Stimulated activated CD8-positive, alpha-beta memory T cell treated with anti-CD3 and anti-CD28 coated beads, Interleukin-4, amount 100 ng/mL, for 4 hours (primary cell): ENCODE measurements around the gene LRRC4C.

Experiments used
- DNase-seq, 2 donors: peaks; one replicate each; pipeline ENCODE4 v3.0.0-alpha.2; 2020; ENCODE audit warnings: low read depth in 2 of 2, low spot score in 1 of 2

LRRC4C gene

GRCh38 chr11:40295466-40295865, 1164.0 kb downstream of the LRRC4C start:
- DNase-seq, result no peak

DNA sequence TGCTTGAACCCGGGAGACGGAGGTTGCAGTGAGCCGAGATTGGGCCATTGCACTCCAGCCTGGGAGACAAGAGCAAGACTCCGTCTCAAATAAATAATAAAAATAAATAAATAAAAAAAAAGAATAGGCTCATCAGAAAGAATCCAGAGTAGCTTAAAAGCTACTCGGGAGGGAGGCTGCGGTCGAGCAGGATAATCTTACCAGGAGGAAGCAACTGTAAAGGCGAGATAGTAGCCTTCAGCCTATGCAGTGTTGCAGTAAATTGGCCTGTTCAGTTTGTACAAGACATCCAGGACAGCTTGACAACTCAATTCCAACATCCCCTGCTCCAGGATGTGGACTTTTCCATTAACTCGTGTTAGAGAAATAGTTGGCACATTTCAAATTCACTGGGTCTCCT, 1164.7 kb downstream of the LRRC4C start:
- no peak for DNase-seq

GRCh38 chr11:40294349-40294735, 1165.1 kb downstream of the LRRC4C start:
- DNase-seq, result no peak

GRCh38 chr11:40293655-40294348, 1165.7 kb downstream of the LRRC4C start:
- no peak for DNase-seq

GRCh38 chr11:40292721-40293508, 1166.5 kb downstream of the LRRC4C start:
- no peak for DNase-seq

DNA sequence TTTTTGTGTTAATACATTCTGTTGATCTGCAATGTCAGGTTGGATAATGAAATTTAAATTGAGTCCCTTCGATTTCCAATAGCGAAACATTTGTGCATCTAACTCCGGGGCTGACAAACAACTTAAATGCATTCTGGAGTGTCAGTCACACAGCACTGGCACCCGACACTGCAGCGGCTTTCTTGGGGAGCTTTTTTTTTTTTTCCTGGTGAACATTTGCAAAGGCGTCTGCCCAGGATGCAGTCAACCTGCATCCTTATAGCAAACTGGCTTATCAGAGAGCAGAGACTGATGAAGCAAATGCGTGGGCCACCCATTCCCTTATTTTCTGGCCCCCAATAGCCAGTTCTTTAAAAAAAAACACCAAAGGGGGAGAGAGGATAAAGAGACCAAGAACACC, 1167.7 kb downstream of the LRRC4C start:
- no peak for DNase-seq

DNA sequence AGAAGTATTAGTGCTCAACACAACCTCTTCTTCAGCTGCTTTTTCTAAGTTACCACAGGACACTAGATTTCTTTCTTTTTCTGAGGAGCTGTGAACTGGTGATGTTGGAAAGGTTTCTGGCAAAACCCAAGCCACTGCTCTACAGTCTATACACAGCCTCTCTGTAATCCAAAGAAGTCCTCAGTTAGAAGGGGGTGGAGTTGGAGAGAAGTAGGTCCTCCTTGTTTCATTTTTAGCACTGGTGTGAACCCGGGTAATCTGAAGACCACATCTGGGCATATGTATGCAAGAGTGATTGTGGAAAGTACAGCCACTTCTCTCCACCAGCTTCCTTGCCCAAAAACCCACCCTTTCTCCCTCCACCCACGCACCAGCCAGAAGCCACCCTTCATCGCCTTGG, 1168.1 kb downstream of the LRRC4C start:
- no peak for DNase-seq

DNA sequence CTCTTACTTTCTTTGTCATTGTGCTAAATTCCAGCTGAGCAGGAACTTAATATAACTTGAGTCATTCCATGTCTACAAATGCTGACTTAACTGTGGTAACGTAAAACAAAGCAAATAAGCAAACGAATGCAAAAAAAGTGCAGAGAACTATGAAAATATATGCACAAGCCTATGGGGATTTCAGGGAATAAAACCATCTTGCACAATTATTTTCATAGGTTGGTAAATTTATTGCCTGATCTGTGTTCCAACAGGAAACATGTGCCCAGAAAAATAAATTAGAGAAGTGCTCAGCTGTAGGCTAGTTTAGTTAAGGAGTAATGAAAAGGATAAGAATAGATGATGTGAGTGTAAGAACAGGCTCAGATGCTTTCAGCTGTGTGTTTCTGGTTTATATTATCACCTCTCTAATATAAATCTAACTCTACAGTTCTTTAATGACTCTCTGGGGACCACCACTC, 1169.3 kb downstream of the LRRC4C start:
- no peak for DNase-seq

- DNase-seq, result no peak
These were observed 1170.1 kb downstream of the LRRC4C start for GRCh38 chr11:40289370-40289769.

DNA sequence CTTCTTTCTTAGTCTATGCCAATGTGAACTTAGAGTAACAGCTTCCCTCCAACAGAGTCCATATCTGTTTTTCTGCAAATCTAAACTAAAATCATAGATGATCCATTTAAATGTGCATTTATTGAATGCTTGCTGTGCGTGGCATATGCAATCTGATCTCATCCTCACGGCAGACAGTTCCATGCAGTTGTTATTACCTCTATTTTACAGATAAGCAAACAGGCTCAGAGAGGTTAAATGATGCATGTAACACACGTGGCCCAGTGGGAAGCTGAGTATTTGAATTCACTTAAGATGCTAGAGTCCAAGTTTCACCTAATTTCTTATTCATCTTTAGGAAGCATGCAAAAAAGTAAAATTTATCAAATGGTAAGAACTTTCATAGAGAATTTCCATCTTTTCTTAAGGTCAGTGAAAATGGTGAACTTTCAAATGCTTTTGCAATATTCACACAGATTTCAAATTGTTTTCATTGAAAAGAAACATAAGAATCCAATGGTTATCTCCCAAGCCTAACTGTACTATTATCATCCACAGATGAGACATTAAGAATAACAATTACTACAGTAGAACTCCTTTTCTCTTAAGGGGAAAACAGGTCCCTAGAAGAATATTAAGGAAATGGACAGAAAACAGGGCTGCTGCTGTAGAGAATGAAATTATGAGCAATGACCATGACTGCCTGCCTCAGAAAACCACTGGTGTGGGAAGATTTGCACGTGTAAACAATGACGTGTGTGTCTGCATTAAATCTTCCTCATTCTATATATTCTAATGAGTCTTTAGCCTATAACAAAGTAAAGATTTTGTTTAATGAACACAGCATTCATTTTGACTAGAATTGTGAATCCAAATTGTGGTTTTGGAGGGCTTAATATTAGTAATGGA, 1171.3 kb downstream of the LRRC4C start:
- DNase-seq, result no peak

DNA sequence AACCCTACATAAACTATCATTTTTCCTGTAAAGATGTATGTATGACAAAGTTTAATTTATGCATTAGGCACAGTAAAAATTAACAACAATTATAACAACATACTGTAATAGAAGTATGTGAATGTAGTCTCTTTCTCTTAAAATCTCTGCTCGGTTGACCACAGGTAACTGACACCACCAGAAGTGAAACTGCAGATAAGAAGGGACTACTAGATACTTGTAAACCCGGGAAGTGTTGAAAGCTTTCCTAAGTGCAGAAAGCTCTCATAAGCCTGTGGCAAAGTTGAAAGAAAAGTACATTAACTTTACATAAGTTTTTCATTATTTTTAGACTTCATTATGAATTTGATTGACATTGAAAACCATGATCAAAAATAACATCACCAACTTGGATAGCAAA, 1173.3 kb downstream of the LRRC4C start:
- DNase-seq, result no peak

DNA sequence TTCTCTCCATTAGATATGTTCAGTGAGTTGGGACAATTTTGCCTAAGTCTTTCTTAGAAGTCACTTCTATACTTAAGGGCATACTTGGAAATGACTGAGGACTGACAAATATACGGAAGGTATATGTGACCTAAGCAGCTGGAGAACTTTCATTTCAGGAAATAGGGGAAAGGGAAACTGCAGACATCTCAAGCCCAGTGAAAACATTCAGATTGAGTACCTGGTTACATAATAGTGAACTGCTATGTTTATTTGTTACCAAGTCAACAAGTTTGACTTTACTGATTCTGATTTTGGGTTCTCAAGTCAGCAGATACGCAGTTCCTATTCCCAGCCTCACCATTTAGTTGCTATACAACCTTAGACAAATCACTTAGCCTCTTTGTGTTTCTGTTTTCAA, 1173.9 kb downstream of the LRRC4C start:
- no peak for DNase-seq

- DNase-seq, result no peak
These were observed 1178.3 kb downstream of the LRRC4C start for GRCh38 chr11:40281052-40281580.

- no peak for DNase-seq
These were observed 1179.0 kb downstream of the LRRC4C start for GRCh38 chr11:40280159-40281051.

GRCh38 chr11:40276960-40277359, 1182.5 kb downstream of the LRRC4C start:
- no peak for DNase-seq

GRCh38 chr11:40274017-40274416, 1185.4 kb downstream of the LRRC4C start:
- DNase-seq, result no peak

GRCh38 chr11:40273192-40273732, 1186.2 kb downstream of the LRRC4C start:
- no peak for DNase-seq

- DNase-seq, result no peak
These were observed 1188.1 kb downstream of the LRRC4C start for GRCh38 chr11:40271361-40271760.

DNA sequence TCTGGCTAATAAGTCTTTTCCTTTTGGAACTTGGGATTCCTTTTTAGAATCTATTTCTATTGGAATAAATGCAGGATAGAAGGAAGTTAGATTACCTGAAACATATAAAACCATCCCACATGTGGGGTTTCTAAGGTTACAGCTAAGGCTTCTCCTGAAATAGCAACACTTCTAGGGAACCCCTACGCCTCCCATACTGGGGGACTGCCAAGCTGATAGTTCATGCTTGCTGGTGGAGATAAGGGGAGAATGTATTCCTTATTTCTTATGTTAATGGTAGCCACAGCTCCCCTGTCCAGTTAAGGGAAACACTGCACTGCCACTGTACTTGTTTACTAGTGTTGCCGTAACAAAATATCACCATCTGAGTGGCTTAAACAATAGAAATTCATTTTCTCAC, 1189.6 kb downstream of the LRRC4C start:
- DNase-seq, result no peak

GRCh38 chr11:40268551-40268950, 1190.9 kb downstream of the LRRC4C start:
- no peak for DNase-seq
